GM18861 (cell line): Measurements from ENCODE around the gene AMOTL1.

Source experiments
- ATAC-seq: cut with Tn5 transposase; IDR thresholded peaks from one replicate; pipeline ENCODE4 v1.9.1; 2021; ENCODE audit not compliant: unreplicated experiment

Gene AMOTL1

DNA sequence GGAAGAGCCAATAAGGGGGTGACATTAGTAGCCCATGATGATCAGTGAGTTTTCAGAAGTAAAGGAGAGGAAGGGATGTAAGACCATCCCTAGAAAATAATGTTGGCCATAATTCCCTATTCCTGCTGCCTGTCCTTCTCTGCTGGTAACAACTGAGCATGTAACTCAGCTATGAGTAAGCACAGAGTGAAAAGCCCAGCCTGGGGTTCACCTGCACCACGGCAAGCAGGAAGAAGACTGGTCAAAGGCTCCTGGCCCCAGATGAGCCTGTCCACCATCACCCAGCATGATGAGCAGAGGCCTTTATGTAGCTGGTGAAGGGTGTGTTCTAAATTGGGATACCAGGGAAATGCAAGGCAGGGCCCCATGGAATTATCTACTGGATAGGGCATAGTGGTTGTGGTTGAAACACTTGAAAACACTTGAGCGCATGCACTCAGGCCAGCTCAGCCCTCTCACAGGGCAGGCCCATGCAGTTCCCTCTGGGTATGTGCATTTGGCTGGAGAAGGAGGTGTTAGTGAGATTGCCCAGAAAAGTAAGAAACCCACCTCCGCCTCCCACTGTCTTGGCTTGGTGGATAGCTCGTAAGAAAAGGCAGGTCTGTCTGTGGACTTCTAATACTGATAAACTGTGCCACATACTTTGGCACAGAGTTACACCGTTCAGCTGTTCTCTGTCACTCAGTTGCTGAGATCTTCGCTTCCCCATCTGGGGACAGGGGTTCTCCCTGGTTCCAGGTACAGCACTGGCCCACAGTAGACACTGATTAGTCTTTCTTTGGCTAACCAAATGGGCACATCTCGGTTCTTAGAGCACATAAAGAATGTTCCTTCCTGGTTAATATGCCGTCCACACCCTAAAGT lies 86.8 kb downstream of the AMOTL1 start:
- ATAC-seq: no peak

DNA sequence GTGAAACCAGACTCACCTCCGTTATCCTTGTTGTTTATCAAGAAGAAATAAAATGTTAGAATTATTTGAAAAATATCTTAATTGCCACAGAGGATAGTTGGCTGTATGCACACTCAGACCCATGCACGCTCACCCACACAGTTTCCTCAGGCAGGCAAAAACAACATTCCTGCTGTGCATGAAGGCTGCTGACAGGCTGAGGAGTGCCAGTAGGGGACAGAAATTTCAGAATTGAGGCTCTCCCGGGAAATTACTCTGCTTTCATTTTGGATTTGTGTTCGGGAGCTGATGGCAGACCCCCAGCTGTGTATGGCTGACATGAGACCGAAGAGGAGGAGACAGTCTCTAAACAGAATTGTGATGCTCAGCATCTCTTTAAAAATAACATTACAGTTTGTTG lies 87.5 kb downstream of the AMOTL1 start:
- no peak for ATAC-seq

DNA sequence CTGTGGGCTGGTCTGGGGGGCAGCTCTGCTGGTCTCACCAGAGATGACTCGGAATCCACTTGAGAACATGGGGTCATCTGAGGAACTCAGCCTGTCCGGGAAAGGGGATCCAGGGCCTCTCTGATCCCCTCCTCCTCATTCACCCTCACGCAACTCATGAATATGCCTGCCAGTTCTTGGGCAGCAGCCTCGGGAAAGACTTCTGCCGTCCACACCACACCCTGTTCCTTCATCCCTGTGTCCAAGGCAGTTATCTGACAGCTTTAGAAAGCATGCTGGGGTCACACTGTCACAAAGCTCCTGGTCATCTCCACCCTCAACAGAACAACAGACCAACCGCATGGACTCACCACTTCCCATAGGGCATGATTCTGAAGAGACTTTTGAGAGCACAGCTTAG lies 88.3 kb downstream of the AMOTL1 start:
- ATAC-seq: no peak

DNA sequence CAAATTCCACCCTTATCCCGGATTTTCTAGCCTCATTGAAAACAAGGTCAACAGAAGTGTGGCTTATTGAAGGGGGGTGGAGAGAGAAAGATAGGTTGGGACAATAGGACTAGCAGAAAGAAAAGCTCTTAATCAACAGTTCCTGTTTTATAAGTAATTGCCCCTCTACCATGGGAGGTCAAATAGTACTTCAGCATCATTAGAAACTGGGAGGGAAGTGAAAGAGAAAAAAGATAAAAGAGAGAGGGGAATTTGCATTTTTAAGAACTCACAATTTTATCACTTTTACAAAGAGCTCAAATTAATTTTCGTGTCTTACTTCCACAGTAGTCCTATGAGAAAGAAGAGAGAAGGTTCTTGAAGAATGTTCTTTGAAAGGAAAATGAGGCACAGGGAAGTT lies 89.2 kb downstream of the AMOTL1 start:
- no peak for ATAC-seq

DNA sequence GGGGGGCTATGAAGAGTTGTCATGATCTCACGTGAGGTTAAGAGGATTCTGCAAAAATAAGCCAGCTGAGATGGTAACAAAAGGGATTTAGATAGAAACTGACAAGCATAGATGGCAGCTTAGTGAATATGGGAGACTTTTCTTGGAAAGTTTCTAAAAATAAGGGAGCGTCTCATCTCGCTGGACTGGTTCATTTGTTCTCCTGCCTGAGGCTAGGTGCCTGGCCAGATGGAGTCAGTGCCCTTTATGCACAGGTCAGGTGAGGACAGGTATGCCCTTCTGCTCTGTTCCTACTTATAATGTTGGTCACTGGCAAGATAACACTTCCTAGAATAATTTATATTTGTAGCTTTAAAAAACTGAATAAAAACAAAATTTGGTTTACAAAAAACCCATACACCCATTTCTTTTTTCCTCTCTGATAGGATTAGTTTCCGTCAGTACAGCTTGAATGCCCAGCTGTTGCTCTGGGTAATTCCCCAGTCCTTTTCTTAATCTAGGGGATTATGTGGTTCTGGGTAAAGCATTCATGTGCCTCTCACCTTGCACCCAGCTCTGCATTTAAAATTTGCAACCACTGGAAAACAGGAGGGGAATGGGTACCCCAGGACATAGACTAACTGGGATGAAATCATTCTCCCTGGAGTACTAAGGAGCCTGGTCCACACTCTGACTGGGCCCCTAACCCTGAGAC lies 90.0 kb downstream of the AMOTL1 start:
- ATAC-seq: no peak

DNA sequence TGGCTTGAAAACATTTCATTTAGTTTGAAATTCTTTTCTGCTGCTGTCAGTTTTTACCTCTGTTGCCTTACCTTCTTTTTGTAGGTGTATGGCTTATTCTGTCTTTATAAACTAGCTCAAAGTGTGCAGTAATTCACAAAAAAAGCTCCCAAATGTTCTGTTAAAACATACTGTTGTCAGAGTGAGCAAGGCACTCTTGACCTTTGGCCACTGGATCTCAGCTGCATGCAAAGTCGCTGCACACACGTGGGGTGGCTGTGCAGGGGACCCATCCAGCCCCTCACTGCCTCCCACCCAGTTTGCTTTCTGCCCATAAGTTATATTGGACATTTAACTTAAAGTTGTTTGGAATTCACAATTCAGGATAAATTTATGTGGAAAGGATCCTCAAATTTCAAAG lies 92.2 kb downstream of the AMOTL1 start:
- no peak for ATAC-seq

DNA sequence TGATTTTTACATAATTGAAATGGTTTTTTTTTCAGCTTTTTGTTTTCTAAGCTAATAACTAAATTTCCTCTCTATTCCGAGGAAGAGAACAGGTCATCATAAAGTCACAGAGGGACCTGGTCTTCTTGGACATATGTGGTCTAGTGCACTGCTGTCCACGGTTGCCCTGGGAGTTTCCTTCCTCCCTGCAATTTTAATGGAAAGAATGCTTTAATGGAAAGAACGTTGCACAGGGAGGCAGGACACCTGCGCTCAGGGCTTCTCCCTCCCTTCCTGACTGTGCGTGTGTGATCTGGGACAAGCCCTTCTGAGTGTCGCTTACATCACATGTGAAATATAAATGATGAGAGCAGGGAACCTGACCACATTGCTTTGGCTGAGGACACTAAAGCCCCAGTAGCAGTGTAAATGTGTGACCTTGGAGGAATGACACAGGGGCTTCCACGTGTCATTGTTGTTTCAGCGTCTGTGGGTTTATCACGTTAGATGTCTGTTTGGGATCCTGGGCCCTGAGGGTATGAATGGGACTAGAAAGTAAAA lies 93.2 kb downstream of the AMOTL1 start:
- ATAC-seq: no peak

DNA sequence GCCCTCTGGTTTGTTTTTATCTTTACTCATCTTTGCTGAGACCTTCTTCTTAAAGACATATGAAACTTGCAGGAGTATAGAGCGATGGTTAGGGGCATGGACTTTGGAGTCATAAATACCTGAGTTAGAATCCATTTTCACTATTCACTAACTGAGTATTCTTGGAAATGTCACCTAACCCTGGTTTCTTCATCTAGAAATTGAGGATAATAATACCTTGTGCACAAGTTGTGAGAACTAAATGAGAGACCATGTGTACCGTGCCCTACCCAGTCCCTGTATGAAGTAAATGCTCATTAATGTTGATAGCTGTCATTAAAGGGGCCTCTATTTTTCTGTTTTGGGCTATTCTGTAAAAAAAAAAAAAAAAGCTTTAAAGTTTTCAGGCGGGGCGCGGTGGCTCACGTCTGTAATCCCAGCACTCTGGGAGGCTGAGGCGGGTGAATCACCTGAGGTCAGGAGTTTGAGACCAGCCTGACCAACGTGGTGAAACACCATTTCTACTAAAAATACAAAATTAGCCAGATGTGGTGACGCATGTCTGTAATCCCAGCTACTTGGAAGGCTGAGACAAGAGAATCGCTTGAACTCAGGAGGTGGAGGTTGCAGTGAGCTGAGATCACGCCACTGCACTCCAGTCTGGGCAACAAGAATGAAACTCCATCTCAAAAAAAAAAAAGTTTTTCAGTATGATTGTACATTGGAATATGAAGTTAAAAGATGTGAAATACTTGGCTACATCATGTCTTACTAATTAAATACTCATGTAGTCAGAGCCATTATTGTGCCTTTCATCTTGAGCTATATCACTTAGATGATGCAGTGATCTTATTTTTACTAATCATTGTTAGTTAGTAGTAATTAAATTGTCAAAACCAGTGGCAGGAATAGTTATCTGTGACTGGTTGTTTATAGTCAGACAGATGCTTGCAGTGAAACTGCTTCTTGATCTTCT lies 95.0 kb downstream of the AMOTL1 start:
- no peak for ATAC-seq

DNA sequence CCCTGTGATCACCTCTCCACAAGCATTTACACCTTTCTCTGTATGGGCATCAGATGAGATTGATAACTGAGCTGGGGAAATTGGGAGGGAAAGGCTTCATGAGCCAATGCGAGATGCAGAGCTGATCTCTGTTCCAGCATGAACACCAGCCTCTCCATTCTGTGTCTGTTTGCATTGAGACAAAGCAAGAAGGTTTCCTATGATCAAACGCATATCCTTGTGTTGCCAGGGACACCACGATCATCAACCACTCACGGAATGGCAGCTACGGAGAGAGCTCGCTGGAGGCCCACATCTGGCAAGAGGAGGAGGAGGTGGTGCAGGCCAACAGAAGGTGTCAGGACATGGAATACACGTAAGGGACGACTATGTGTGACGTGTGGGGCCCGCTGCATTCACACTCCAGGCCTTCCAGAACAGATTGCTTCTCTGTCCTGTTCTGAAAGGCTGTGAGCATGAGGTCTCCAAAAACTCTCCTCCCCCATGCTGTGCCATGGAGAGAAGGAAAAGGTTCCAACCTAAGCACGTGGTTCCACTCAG lies 96.4 kb downstream of the AMOTL1 start:
- no peak for ATAC-seq

DNA sequence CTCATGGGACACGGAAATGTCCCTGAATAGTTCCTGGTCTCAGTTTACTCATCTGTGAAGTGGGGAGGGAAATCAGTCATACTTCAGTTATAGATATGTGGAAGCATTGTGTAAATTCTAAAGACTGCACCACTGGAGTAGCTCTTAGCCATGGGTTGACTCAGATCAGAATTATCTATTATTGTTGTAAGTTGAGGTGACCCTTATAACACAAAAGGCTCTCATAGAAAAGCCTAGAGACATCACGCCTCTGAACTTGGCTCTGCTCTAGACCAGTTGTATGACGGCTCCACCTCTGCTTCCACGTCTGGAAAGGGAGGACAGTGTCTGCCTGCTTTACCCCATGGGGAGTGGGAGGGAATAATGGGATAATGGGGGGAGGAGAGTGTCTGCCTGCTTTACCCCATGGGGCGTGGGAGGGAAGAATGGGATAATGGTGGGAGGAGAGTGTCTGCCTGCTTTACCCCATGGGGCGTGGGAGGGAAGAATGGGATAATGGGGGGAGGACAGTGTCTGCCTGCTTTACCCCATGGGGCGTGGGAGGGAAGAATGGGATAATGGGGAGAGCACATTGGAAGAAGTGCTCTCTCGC lies 98.2 kb downstream of the AMOTL1 start:
- ATAC-seq: no peak

DNA sequence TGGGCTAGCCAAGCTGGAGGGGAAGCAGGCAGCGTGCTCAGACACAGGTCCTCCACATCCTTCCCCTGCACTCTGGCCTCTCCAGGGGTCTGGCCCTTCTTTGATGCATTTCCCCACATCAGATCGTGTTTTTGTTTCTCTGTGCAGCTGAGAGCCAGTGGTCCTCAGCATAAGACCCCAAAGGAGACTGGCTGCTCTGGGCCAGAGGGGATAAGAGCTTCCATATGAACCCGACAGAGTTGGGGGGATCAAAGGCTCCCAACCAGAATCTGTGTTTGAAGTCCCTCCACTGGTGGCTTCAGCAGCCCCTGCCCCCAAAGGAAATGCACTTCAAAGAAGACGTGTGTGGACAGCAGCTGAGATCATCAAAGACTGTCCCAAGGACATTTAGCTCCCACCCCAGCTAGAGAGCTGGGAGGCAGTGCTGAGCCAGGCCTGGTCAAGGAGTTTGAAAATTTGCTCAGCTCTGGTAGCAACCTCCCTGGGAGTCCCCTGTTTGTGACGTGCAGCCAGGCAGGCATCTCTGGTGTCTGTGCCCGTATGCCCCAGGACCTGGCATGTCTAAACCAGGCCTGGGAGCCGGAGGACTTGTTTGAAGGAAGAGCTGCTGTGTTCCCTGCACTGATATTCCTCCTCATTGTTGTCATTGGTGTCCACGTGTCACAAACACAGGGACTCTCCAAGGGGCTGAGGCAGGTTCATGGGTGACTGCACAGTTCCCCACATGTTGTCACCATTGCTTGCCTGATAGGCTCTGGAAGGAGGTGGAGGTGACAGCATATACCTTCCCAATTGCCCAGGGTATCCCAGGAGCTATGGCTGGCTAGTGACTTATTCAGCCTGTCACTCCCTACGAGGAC lies 99.0 kb downstream of the AMOTL1 start:
- no peak for ATAC-seq

DNA sequence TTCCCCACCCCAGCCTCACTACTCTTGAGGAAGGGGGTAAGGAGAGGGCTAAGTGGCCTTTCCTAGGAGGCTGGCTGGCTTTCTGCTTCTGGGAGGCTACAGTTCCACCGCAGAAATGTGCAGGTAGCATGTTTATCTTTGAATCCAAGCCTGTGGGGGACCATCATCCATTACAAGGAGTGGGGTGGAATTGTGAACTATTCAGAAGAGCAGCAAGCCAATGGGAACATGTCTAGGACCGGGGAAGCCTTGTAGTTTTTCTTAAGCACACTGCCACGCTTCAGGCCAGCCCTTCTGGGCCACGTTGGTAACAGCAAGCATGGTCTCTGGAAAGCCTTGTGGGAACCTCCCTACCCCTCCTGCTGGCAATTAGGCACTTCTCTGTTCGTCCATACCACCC lies 100.3 kb downstream of the AMOTL1 start:
- ATAC-seq: no peak

DNA sequence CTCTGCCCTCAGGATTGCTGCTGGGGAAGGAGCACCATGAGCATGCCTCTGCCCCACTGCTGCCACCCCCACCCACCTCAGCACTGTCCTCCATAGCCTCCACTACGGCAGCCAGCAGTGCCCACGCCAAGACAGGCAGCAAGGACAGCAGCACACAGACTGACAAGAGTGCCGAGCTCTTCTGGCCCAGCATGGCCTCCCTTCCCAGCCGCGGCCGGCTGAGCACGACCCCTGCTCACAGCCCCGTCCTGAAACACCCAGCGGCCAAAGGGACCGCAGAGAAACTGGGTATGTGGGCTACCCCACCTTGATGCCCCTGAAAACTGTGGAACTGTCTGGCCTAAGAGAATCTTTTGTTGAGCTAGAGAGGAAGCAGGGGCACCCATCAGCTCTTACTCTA lies 101.0 kb downstream of the AMOTL1 start:
- ATAC-seq: no peak

DNA sequence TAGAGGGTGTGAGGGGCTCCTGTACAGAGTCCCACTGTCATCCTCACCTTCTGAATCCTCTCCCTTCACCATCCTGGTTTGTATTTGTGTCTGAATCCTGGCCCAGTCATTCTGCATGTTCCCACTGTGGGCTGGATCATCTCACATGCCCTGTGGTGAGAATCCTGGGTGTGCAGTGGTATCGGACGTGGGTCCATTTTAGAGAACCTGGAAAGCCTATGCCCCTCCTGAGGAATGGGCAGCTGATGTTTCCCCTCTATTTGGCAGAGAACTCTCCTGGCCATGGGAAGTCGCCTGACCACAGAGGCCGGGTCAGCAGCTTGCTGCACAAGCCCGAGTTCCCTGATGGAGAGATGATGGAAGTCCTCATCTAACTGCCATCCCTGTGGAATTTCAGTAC lies 102.3 kb downstream of the AMOTL1 start:
- no peak for ATAC-seq

DNA sequence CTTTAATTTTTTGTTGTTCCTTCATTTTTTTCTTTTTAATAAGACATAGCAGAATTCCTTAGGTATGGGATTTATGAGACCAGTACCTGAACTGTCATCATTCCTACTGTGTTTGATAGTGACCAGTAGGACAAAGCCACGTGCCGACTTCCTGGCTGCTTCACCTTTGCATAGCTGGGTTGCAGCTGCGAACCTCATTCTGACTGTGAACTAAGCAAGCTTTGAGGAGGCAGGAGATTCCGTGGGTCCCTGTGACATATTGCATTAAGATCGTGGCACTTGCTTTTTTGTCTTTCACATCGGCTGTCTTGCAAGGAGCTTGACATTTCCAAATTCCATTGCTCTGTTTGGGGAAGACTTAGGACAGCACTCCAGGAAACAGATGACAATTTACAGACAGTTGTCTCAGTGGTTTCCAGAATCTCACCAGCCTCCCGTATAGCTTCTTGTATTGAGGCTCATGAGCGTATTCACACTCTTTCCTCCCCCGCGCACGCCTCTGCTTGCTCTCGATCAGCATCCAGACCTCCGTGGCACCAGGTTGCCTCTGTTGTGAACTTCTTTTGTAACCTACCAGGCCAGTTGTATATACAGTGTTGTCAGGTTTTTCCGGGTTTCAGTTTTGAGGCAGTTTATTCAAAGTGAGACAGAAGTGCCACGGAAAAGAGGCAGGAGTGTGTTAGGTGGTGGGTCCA lies 103.5 kb downstream of the AMOTL1 start:
- ATAC-seq: no peak

DNA sequence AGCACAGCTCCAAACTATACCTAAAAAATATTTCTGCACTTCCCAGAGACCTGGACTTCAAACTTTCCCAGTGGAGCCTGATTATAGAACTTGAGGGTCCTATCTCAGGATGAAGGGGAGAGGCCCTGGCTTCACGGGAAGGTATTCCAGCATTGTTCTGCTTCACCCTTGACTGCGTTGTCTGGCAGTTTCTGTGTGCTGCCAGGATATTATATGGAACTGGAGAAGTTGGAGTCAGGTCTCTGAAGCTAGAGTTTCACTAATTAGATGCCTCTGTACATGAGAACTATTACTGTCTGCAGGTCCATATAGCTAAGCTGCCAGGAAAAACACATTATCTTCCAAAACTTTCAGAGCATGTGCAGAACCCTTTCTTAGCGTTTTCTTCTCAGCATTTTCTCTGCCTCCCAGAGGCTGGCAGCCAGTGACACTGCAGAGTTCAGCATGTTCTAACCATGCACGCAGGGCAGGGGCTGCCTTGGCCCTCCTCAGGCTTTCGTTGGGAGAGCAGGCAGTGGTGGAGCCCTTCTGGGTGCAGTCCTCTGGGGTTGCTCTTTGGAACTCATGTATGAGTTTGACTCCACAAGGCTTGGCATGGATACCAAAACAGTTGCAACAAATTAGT lies 105.9 kb downstream of the AMOTL1 start:
- no peak for ATAC-seq

DNA sequence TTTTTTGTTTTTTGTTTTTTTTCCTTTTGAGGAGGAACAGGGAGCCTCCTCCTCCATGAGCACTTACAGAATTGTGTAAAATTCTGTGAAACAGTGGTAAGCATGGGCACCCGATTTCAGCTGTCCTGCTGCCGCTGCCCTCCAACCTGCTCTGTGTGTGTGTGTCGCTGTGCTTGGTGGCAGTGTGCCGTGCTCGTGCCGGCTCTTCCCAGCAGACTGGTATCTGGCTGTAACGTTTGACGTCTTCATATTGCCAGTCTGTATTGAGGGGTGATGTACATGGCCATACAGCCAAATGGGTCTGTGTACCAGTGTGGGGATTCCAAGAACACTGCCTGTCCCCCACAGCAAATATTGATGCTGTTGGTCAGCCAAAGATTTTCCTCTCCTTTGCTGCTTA lies 108.1 kb downstream of the AMOTL1 start:
- ATAC-seq: no peak

DNA sequence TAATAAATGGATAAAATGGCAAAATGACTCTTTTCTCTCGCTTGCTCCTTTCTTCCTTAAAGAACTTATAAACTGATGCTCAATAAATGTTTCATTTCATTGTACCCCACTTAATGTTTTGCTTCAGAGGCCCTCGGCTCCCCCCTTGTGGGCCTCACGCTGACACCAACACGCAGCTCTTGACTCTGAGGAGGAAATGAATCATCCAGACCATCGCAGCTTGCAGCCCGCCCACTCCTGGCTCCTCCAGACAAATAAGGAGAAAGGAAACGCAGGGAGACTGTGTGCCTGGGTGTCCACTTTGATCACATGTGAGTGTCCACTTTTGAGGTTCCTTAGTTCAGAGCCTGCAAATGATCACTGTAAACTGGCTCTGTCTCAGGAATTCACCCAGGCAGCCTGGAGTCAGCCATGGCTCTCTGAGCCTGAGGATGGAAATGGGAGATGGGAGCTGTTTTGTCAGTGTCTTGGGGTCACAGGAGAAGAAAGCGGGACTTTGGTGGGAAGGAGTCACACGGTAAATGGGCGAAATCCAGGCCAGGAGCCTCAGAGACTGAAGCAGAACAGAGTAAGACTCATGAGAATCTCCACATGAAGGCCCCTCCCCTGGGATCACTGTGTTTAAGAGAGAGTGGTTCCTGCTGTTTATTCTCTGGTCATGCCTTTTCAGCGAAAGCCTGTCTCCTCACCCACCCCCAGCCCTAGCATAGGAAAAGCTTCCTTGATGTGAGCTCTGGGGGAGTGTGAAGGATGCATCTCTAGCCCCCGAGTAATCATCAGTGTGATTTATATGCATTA lies 108.7 kb downstream of the AMOTL1 start:
- ATAC-seq: peak; percentile 96
